DND-41 (cell line): ENCODE data around the gene DNAH1.

ENCODE experiments used
- ATAC-seq: fragments of 200-7000 bp; cut with Tn5 transposase; 3 replicates; pipeline ENCODE4 v1.9.1; 2021; ENCODE audit warnings: low read depth; ENCODE audit not compliant: insufficient read depth
- DNase-seq: peaks from one replicate; pipeline ENCODE4 v3.0.0-alpha.2; 2020
- H2AFZ ChIP-seq: 2 replicates; pipeline ENCODE4 v1.6.0; 2012; ENCODE audit warnings: low read depth, low read length
- H3K27ac ChIP-seq: 2 replicates; pipeline ENCODE4 v1.5.1; 2012; ENCODE audit warnings: low read length, inconsistent platforms
- H3K27me3 ChIP-seq: fragments of 200-600 bp; sonication (generic); 2 replicates; pipeline ENCODE4 v1.6.0; 2012; ENCODE audit warnings: low read length, mild to moderate bottlenecking, inconsistent platforms; ENCODE audit not compliant: insufficient read depth, poor library complexity
- H3K36me3 ChIP-seq: 2 replicates; pipeline ENCODE4 v1.5.1; 2012; ENCODE audit warnings: low read length, inconsistent platforms; ENCODE audit not compliant: insufficient read depth
- H3K4me1 ChIP-seq: 2 replicates; pipeline ENCODE4 v1.5.1; 2012; ENCODE audit warnings: mild to moderate bottlenecking, low read length; ENCODE audit not compliant: insufficient read depth
- H3K4me2 ChIP-seq: 2 replicates; pipeline ENCODE4 v1.6.0; 2012; ENCODE audit warnings: mild to moderate bottlenecking, moderate library complexity, low read length, inconsistent platforms; ENCODE audit not compliant: insufficient read depth
- H3K4me3 ChIP-seq, 2 experiments: fragments of 200-600 bp in 1 of 2; shearing (Covaris generic) in 1 of 2; 2 replicates each; pipeline ENCODE4 v1.5.1; 2012 to 2016; ENCODE audit warnings: inconsistent platforms in 2 of 2, low read length in 2 of 2, mild to moderate bottlenecking in 2 of 2, low read depth in 1 of 2, moderate library complexity in 1 of 2
- H3K79me2 ChIP-seq: 2 replicates; pipeline ENCODE4 v1.6.0; 2012; ENCODE audit warnings: low read length, inconsistent platforms; ENCODE audit not compliant: insufficient read depth
- H3K9ac ChIP-seq: 2 replicates; pipeline ENCODE4 v1.6.0; 2012; ENCODE audit warnings: low read depth, mild to moderate bottlenecking, inconsistent platforms, low read length, moderate library complexity
- H3K9me3 ChIP-seq: 2 replicates; pipeline ENCODE4 v1.5.1; 2012; ENCODE audit warnings: low read length, moderate library complexity, mild to moderate bottlenecking, inconsistent platforms; ENCODE audit not compliant: insufficient read depth, severe bottlenecking
- H4K20me1 ChIP-seq: 2 replicates; pipeline ENCODE4 v1.6.0; 2012; ENCODE audit warnings: low read length; ENCODE audit not compliant: insufficient read depth
- CTCF ChIP-seq: IDR thresholded peaks from 2 replicates; pipeline ENCODE4 v1.5.1; 2012; ENCODE audit warnings: borderline replicate concordance, low read length, moderate library complexity, mild to moderate bottlenecking; ENCODE audit not compliant: poor library complexity, severe bottlenecking; ENCODE audit errors: extremely low read depth
- EZH2 ChIP-seq: IDR thresholded peaks from 3 replicates; pipeline ENCODE4 v1.6.1; 2012; ENCODE audit warnings: borderline replicate concordance, low read depth, mild to moderate bottlenecking, moderate library complexity, low read length, inconsistent platforms; ENCODE audit not compliant: severe bottlenecking

DNAH1 gene

GRCh38 chr3:52405601-52406110, 89.5 kb downstream of the DNAH1 start:
- H3K27me3 ChIP-seq, result no peaks in the 10 kb centered on the region
- no peak for TF ChIP-seq EZH2
- TF ChIP-seq CTCF, result no peak
- no peak overlapping the region for H3K4me3 ChIP-seq
- H3K4me2 ChIP-seq, result no peak overlapping the region
- ATAC-seq (no peak), DNase-seq (no peak)
- H3K4me1 ChIP-seq, result peaks cover 29% of the 10 kb centered on the region
- no peaks in the 10 kb centered on the region for H3K9me3 ChIP-seq
- peaks cover 85% of the 10 kb centered on the region for H3K36me3 ChIP-seq
- H3K9ac ChIP-seq, result no peak overlapping the region
- H3K27ac ChIP-seq, result no peak overlapping the region
- H4K20me1 ChIP-seq, result peaks cover 46% of the 10 kb centered on the region
- peaks cover 34% of the 10 kb centered on the region for H3K79me2 ChIP-seq
- H2AFZ ChIP-seq, result no peak overlapping the region

- no peaks in the 10 kb centered on the region for H3K9me3 ChIP-seq
- no peaks in the 10 kb centered on the region for H3K27me3 ChIP-seq
- H3K4me2 ChIP-seq, result no peak overlapping the region
- peaks cover 39% of the 10 kb centered on the region for H3K79me2 ChIP-seq
- no peak overlapping the region for H2AFZ ChIP-seq
- ATAC-seq (no peak), DNase-seq (no peak)
- TF ChIP-seq EZH2 (no peak), CTCF (no peak)
- no peak overlapping the region for H3K4me3 ChIP-seq
- peaks cover 79% of the 10 kb centered on the region for H3K36me3 ChIP-seq
- H3K4me1 ChIP-seq, result peaks cover 31% of the 10 kb centered on the region
- no peak overlapping the region for H3K27ac ChIP-seq
- H4K20me1 ChIP-seq, result peaks cover 48% of the 10 kb centered on the region
- H3K9ac ChIP-seq, result no peak overlapping the region
Observed at GRCh38 chr3:52406231-52406661, 90.1 kb downstream of the DNAH1 start.

GRCh38 chr3:52406791-52407510, 90.8 kb downstream of the DNAH1 start:
- Histone ChIP-seq H3K4me2 (0 out of 2 replicates have a peak overlapping the region, but pooled peaks have one; percentile 99), H2AFZ (no peak overlapping the region), H3K9me3 (no peaks in the 10 kb centered on the region), H3K36me3 (peaks cover 72% of the 10 kb centered on the region), H3K4me1 (peaks cover 38% of the 10 kb centered on the region), H3K9ac (no peak overlapping the region), H3K4me3 (no peak overlapping the region), H3K27ac (no peak overlapping the region), H4K20me1 (peaks cover 53% of the 10 kb centered on the region), H3K79me2 (peaks cover 47% of the 10 kb centered on the region), H3K27me3 (no peaks in the 10 kb centered on the region)
- no peak for DNase-seq
- TF ChIP-seq CTCF, result no peak
- TF ChIP-seq EZH2, result no peak
- ATAC-seq, result no peak
